WTC11 (cell line): Measurements from ENCODE around the gene SMIM3. TPM values are rescaled to one million over a fixed set of nuclear protein-coding genes. Genes with fewer than 3 reads are reported as not detected.

Source experiments
- ATAC-seq: fragments of 200-7000 bp; cut with Tn5 transposase; 2 replicates; pipeline ENCODE4 v1.10.0; 2021; ENCODE audit warnings: mild to moderate bottlenecking, moderate library complexity
- CTCF ChIA-PET: fragments of 300-600 bp; sonication (Branson Sonifier 250); formaldehyde crosslinking; loops from one replicate; lab custom pipeline; 2021; ENCODE audit warnings: antibody characterized with exemption; lab: Charles Lee
- POLR2A ChIA-PET: fragments of 350-600 bp; sonication (Branson Sonifier 250); formaldehyde crosslinking; loops from one replicate; lab custom pipeline; 2021; ENCODE audit warnings: antibody characterized with exemption; lab: Charles Lee
- DNase-seq: peaks from one replicate; pipeline ENCODE4 v3.0.0; 2021; ENCODE audit warnings: low spot score
- H3K27ac Mint-ChIP-seq: 2 replicates; pipeline ENCODE4 v1.8.0; 2021; ENCODE audit warnings: mixed read lengths
- H3K27me3 Mint-ChIP-seq: 2 replicates; pipeline ENCODE4 v1.8.0; 2021; ENCODE audit warnings: low read depth, mild to moderate bottlenecking, moderate library complexity, mixed read lengths
- H3K36me3 Mint-ChIP-seq: 2 replicates; pipeline ENCODE4 v1.8.0; 2021; ENCODE audit warnings: mixed read lengths
- H3K4me1 Mint-ChIP-seq: 2 replicates; pipeline ENCODE4 v1.8.0; 2022; ENCODE audit warnings: mixed read lengths
- H3K4me3 Mint-ChIP-seq: 2 replicates; pipeline ENCODE4 v1.8.0; 2021; ENCODE audit warnings: mild to moderate bottlenecking, moderate library complexity, mixed read lengths
- H3K9me3 Mint-ChIP-seq: 2 replicates; pipeline ENCODE4 v1.8.0; 2021; ENCODE audit warnings: mixed read lengths
- ATF1 ChIP-seq: sonication (generic); formaldehyde crosslinking; IDR thresholded peaks from 2 replicates; pipeline ENCODE4 v1.8.1; 2023; ENCODE audit warnings: mild to moderate bottlenecking, moderate library complexity, missing genetic modification reagents
- ATF3 ChIP-seq: sonication (generic); formaldehyde crosslinking; conservative IDR thresholded peaks from 2 replicates; pipeline ENCODE4 v1.8.1; 2022; ENCODE audit warnings: mild to moderate bottlenecking, missing genetic modification reagents
- CBFB ChIP-seq: sonication (generic); formaldehyde crosslinking; IDR thresholded peaks from 2 replicates; pipeline ENCODE4 v1.8.1; 2022; ENCODE audit warnings: mild to moderate bottlenecking, low read depth, missing genetic modification reagents
- EMX1 ChIP-seq: fragments of 250-450 bp; sonication (Bioruptor Pico); IDR thresholded peaks from 2 replicates; pipeline ENCODE4 v1.8.0; 2021; ENCODE audit warnings: mild to moderate bottlenecking
- FOXP1 ChIP-seq: sonication (generic); formaldehyde crosslinking; IDR thresholded peaks from 2 replicates; pipeline ENCODE4 v1.8.0; 2022; ENCODE audit warnings: missing genetic modification reagents, mild to moderate bottlenecking, moderate library complexity, borderline replicate concordance
- GRHL2 ChIP-seq: fragments of 250-450 bp; sonication (Bioruptor Pico); IDR thresholded peaks from 2 replicates; pipeline ENCODE4 v1.8.0; 2022; ENCODE audit warnings: mild to moderate bottlenecking, moderate library complexity; ENCODE audit not compliant: insufficient replicate concordance, severe bottlenecking
- JUN ChIP-seq: sonication (generic); formaldehyde crosslinking; IDR thresholded peaks from 2 replicates; pipeline ENCODE4 v1.8.0; 2023; ENCODE audit warnings: mild to moderate bottlenecking, missing genetic modification reagents
- KAT7 ChIP-seq: sonication (generic); formaldehyde crosslinking; IDR thresholded peaks from 2 replicates; pipeline ENCODE4 v1.8.1; 2023; ENCODE audit warnings: missing genetic modification reagents, mild to moderate bottlenecking, borderline replicate concordance
- MXD4 ChIP-seq: fragments of 250-450 bp; sonication (Bioruptor Pico); IDR thresholded peaks from 2 replicates; pipeline ENCODE4 v1.8.0; 2021; ENCODE audit warnings: mild to moderate bottlenecking, moderate library complexity, borderline replicate concordance
- MYBL2 ChIP-seq: sonication (generic); formaldehyde crosslinking; IDR thresholded peaks from 2 replicates; pipeline ENCODE4 v1.8.1; 2023; ENCODE audit warnings: mild to moderate bottlenecking, moderate library complexity, missing genetic modification reagents
- ZMAT4 ChIP-seq: fragments of 250-450 bp; sonication (Bioruptor Pico); IDR thresholded peaks from 2 replicates; pipeline ENCODE4 v1.9.0; 2021; ENCODE audit warnings: mild to moderate bottlenecking
- ZNF121 ChIP-seq: sonication (generic); formaldehyde crosslinking; IDR thresholded peaks from 2 replicates; pipeline ENCODE4 v1.8.0; 2023; ENCODE audit warnings: missing genetic modification reagents
- ZNF317 ChIP-seq: sonication (generic); formaldehyde crosslinking; IDR thresholded peaks from 2 replicates; pipeline ENCODE4 v1.8.1; 2023; ENCODE audit warnings: low read depth, mild to moderate bottlenecking, moderate library complexity, missing genetic modification reagents, borderline replicate concordance
- ZNF512 ChIP-seq: sonication (generic); formaldehyde crosslinking; IDR thresholded peaks from 2 replicates; pipeline ENCODE4 v1.8.1; 2022; ENCODE audit warnings: missing genetic modification reagents, borderline replicate concordance
- ZNF671 ChIP-seq: fragments of 250-450 bp; sonication (Bioruptor Pico); IDR thresholded peaks from 2 replicates; pipeline ENCODE4 v1.8.0; 2021; ENCODE audit warnings: mild to moderate bottlenecking
- total RNA-seq: library from RNA; stranded (reverse); gene quantifications from 3 replicates; pipeline ENCODE4 v1.2.3, GENCODE V29; 2021
- TF ChIP-seq, protein P1 (sequence below): fragments of 250-450 bp; sonication (Bioruptor Pico); IDR thresholded peaks from 2 replicates; pipeline ENCODE4 v1.9.0; 2021; ENCODE audit warnings: moderate library complexity, mild to moderate bottlenecking, inconsistent platforms, borderline replicate concordance
- TF ChIP-seq, protein P2 (sequence below): fragments of 200-600 bp; IDR thresholded peaks from 2 replicates; pipeline ENCODE4 v1.8.0; 2022; ENCODE audit warnings: antibody characterized with exemption
- TF ChIP-seq, protein P3 (sequence below): sonication (generic); formaldehyde crosslinking; conservative IDR thresholded peaks from 2 replicates; pipeline ENCODE4 v1.8.1; 2023; ENCODE audit warnings: mild to moderate bottlenecking, low read depth, missing genetic modification reagents, moderate library complexity

The SMIM3 gene
- total RNA-seq, 1 experiment from 2014 or later = 14.1 TPM

DNA sequence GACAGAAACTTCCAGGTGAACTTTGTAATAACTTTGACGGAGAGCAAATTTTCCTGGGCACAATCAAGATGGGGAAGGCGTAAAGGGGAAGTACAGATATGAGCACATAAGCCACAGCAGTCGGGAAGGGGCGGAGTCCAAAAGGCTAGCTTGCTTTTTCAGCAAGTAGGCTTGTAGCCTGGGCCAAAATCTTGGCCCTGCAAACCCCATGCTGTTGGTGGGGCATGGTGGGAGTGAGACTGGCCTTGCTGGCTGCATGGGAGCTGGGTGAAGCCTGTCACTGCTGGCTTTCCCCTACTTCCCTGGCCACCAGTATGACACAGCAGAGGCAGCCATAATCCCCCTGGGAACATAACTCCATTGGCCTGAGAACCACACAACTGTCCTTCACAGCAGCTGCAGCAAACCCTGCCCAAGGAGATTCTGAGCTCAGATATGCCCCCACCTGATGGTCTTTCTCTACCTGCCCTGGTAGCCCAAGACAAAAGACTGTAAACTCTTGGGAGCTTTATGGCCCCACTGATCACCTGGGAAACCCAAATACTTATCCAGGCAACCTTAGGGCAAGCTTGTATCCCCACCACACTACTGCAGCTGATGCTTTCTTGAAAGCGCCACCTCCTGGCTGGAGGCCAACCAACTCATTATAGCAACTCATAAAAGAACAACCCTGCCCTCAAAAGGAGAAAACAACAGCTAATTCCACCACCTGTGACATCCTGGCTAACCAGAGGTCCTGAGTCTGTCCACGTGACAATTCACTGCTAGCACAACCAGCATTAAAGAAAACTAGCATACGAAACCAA is 43.8 kb upstream of the SMIM3 start (continued):
- no peak for TF ChIP-seq ZNF317 (CRISPR knock-in tag)
- no peak for TF ChIP-seq FOXP1 (CRISPR knock-in tag)
- no peak for TF ChIP-seq ATF1 (CRISPR knock-in tag)
- TF ChIP-seq, protein P1, sequence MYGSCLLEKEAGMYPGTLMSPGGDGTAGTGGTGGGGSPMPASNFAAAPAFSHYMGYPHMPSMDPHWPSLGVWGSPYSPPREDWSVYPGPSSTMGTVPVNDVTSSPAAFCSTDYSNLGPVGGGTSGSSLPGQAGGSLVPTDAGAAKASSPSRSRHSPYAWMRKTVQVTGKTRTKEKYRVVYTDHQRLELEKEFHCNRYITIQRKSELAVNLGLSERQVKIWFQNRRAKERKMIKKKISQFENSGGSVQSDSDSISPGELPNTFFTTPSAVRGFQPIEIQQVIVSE (CRISPR knock-in tag) = no peak
- TF ChIP-seq, protein P2, sequence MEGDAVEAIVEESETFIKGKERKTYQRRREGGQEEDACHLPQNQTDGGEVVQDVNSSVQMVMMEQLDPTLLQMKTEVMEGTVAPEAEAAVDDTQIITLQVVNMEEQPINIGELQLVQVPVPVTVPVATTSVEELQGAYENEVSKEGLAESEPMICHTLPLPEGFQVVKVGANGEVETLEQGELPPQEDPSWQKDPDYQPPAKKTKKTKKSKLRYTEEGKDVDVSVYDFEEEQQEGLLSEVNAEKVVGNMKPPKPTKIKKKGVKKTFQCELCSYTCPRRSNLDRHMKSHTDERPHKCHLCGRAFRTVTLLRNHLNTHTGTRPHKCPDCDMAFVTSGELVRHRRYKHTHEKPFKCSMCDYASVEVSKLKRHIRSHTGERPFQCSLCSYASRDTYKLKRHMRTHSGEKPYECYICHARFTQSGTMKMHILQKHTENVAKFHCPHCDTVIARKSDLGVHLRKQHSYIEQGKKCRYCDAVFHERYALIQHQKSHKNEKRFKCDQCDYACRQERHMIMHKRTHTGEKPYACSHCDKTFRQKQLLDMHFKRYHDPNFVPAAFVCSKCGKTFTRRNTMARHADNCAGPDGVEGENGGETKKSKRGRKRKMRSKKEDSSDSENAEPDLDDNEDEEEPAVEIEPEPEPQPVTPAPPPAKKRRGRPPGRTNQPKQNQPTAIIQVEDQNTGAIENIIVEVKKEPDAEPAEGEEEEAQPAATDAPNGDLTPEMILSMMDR = no peak

GRCh38 chr5:150738862-150739261 is 39.7 kb upstream of the SMIM3 start:
- CTCF ChIA-PET = interaction anchor here (0.6 to 1.4 kb wide), 8 partner anchors 17 to 603 kb away, joined by 3 to 4 read pairs (median 3); partner anchors contain the start of gene RBM22
- ATAC-seq (no peak), DNase-seq (no peak)
- no peaks in the 10 kb centered on the region for H3K27me3 Mint-ChIP-seq
- H3K27ac Mint-ChIP-seq = no peak overlapping the region
- no peak overlapping the region for H3K4me3 Mint-ChIP-seq
- TF ChIP-seq MXD4 (CRISPR knock-in tag) (no peak), ATF3 (no peak), ZNF512 (CRISPR knock-in tag) (no peak), GRHL2 (CRISPR knock-in tag) (no peak), EMX1 (CRISPR knock-in tag) (no peak), ZNF121 (no peak), JUN (CRISPR knock-in tag) (no peak), KAT7 (no peak), ZNF671 (CRISPR knock-in tag) (no peak), CBFB (CRISPR knock-in tag) (no peak), ZMAT4 (no peak), MYBL2 (CRISPR knock-in tag) (no peak)
- TF ChIP-seq, protein P3, sequence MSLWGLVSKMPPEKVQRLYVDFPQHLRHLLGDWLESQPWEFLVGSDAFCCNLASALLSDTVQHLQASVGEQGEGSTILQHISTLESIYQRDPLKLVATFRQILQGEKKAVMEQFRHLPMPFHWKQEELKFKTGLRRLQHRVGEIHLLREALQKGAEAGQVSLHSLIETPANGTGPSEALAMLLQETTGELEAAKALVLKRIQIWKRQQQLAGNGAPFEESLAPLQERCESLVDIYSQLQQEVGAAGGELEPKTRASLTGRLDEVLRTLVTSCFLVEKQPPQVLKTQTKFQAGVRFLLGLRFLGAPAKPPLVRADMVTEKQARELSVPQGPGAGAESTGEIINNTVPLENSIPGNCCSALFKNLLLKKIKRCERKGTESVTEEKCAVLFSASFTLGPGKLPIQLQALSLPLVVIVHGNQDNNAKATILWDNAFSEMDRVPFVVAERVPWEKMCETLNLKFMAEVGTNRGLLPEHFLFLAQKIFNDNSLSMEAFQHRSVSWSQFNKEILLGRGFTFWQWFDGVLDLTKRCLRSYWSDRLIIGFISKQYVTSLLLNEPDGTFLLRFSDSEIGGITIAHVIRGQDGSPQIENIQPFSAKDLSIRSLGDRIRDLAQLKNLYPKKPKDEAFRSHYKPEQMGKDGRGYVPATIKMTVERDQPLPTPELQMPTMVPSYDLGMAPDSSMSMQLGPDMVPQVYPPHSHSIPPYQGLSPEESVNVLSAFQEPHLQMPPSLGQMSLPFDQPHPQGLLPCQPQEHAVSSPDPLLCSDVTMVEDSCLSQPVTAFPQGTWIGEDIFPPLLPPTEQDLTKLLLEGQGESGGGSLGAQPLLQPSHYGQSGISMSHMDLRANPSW (CRISPR knock-in tag) = no peak
- TF ChIP-seq, protein P1 (CRISPR knock-in tag) = no peak
- POLR2A ChIA-PET = no interaction called here
- H3K36me3 Mint-ChIP-seq = peaks cover 58% of the 10 kb centered on the region
- peaks cover 29% of the 10 kb centered on the region for H3K4me1 Mint-ChIP-seq
- H3K9me3 Mint-ChIP-seq = peaks cover 44% of the 10 kb centered on the region
